NCI-H460 (cell line): ENCODE measurements around the gene MLLT3. TPM values are rescaled to one million over a fixed set of nuclear protein-coding genes. Genes with fewer than 3 reads are reported as not detected.

Experiments used
- DNase-seq: peaks from one replicate; pipeline ENCODE4 v3.0.0-alpha.2; 2016; ENCODE audit warnings: low read depth; ENCODE audit errors: extremely low read depth
- total RNA-seq: library from RNA; depleted of rRNA; stranded (reverse); fragments of >200 nt; shearing (Covaris generic); gene quantifications from 2 replicates; pipeline ENCODE4 v1.2.3, GENCODE V29; 2014

Gene MLLT3
- total RNA-seq, 1 experiment from 2014 or later = 15.4 TPM

GRCh38 chr9:20356403-20357036, 265.8 kb downstream of the MLLT3 start:
- peak; percentile 58 for DNase-seq

- no peak for DNase-seq
These were observed 267.3 kb downstream of the MLLT3 start for GRCh38 chr9:20355022-20355421.

- no peak for DNase-seq
These were observed 268.2 kb downstream of the MLLT3 start for GRCh38 chr9:20353931-20354652.

- DNase-seq = no peak
These were observed 268.8 kb downstream of the MLLT3 start for GRCh38 chr9:20353524-20353923.

GRCh38 chr9:20352591-20352990, 269.7 kb downstream of the MLLT3 start:
- no peak for DNase-seq

- no peak for DNase-seq
These were observed 270.6 kb downstream of the MLLT3 start for GRCh38 chr9:20351715-20352114.

GRCh38 chr9:20349568-20349967, 272.7 kb downstream of the MLLT3 start:
- DNase-seq = no peak

- DNase-seq = no peak
These were observed 279.0 kb downstream of the MLLT3 start for GRCh38 chr9:20343325-20343724.

GRCh38 chr9:20340511-20340861, 281.8 kb downstream of the MLLT3 start:
- no peak for DNase-seq

GRCh38 chr9:20335668-20336332, 286.5 kb downstream of the MLLT3 start:
- no peak for DNase-seq

- DNase-seq = no peak
These were observed 288.3 kb downstream of the MLLT3 start for GRCh38 chr9:20333991-20334390.

GRCh38 chr9:20331095-20331685, 291.1 kb downstream of the MLLT3 start:
- no peak for DNase-seq

- no peak for DNase-seq
These were observed 291.6 kb downstream of the MLLT3 start for GRCh38 chr9:20330688-20331087.

GRCh38 chr9:20326516-20326915, 295.8 kb downstream of the MLLT3 start:
- no peak for DNase-seq

- DNase-seq = no peak
These were observed 297.3 kb downstream of the MLLT3 start for GRCh38 chr9:20325008-20325407.

GRCh38 chr9:20322212-20322611, 300.1 kb downstream of the MLLT3 start:
- no peak for DNase-seq

GRCh38 chr9:20321423-20322082, 300.7 kb downstream of the MLLT3 start:
- DNase-seq = no peak

GRCh38 chr9:20320921-20321320, 301.4 kb downstream of the MLLT3 start:
- no peak for DNase-seq

GRCh38 chr9:20319641-20320337, 302.5 kb downstream of the MLLT3 start:
- no peak for DNase-seq

- no peak for DNase-seq
These were observed 303.1 kb downstream of the MLLT3 start for GRCh38 chr9:20319241-20319640.
